ENCODE measurements around the gene INPP5J. TPM values are rescaled to one million over a fixed set of nuclear protein-coding genes. Genes with fewer than 3 reads are reported as not detected.
"Not testable (repeated sequence)": the region's sequence is repeated elsewhere in the genome, so short reads cannot be mapped to it uniquely, and the experiment has no call there.

INPP5J gene
- total and polyA plus RNA-seq, 4 donors: 1.2 to 6.5 (median 2.1) TPM

GRCh38 chr22:31095637-31096249 lies 27.0 kb upstream of the INPP5J start:
- no peaks in the 10 kb centered on the region for H3K4me1 ChIP-seq (ENCODE audit: control insufficient read depth in 5 of 5, insufficient read depth in 5 of 5, low read length in 5 of 5)
- peaks cover 6 to 82% (median 57%) of the 10 kb centered on the region in 4 donors for H3K36me3 ChIP-seq (ENCODE audit: control insufficient read depth in 4 of 4, insufficient read depth in 4 of 4, low read length in 4 of 4)
- WGBS, 2 donors: 95 to 98% methylated on average over 3 of the region's 3 CpGs
- H3K27ac ChIP-seq (ENCODE audit: low read depth in 1 of 2, low read length in 1 of 2): no peak overlapping the region
- H3K4me3 ChIP-seq: no peak overlapping the region
- no peaks in the 10 kb centered on the region for H3K9me3 ChIP-seq (ENCODE audit: control insufficient read depth in 4 of 4, insufficient read depth in 3 of 4, low read length in 3 of 4)
- DNase-seq: no peak
- ATAC-seq (ENCODE audit: insufficient read depth, low FRiP score): no peak
- H3K27me3 ChIP-seq (ENCODE audit: control insufficient read depth in 3 of 3, insufficient read depth in 3 of 3, low read length in 2 of 3): no peaks in the 10 kb centered on the region
- TF ChIP-seq, protein P1, sequence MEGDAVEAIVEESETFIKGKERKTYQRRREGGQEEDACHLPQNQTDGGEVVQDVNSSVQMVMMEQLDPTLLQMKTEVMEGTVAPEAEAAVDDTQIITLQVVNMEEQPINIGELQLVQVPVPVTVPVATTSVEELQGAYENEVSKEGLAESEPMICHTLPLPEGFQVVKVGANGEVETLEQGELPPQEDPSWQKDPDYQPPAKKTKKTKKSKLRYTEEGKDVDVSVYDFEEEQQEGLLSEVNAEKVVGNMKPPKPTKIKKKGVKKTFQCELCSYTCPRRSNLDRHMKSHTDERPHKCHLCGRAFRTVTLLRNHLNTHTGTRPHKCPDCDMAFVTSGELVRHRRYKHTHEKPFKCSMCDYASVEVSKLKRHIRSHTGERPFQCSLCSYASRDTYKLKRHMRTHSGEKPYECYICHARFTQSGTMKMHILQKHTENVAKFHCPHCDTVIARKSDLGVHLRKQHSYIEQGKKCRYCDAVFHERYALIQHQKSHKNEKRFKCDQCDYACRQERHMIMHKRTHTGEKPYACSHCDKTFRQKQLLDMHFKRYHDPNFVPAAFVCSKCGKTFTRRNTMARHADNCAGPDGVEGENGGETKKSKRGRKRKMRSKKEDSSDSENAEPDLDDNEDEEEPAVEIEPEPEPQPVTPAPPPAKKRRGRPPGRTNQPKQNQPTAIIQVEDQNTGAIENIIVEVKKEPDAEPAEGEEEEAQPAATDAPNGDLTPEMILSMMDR (IDR thresholded peaks at IDR 0.05; ENCODE audit: control extremely low read depth, extremely low read depth): no peak
- H3K9ac ChIP-seq (ENCODE audit: insufficient read depth in 1 of 2, low read length in 2 of 2): no peak overlapping the region

- Histone ChIP-seq H3K27me3 (ENCODE audit: control insufficient read depth in 3 of 3, insufficient read depth in 3 of 3, low read length in 2 of 3) (no peaks in the 10 kb centered on the region), H3K36me3 (ENCODE audit: control insufficient read depth in 4 of 4, insufficient read depth in 4 of 4, low read length in 4 of 4) (peaks cover 10 to 74% (median 56%) of the 10 kb centered on the region in 4 donors), H3K27ac (ENCODE audit: low read depth in 1 of 2, low read length in 1 of 2) (no peak overlapping the region), H3K4me1 (ENCODE audit: control insufficient read depth in 5 of 5, insufficient read depth in 5 of 5, low read length in 5 of 5) (no peaks in the 10 kb centered on the region), H3K9ac (ENCODE audit: insufficient read depth in 1 of 2, low read length in 2 of 2) (no peak overlapping the region), H3K9me3 (ENCODE audit: control insufficient read depth in 4 of 4, insufficient read depth in 3 of 4, low read length in 3 of 4) (no peaks in the 10 kb centered on the region), H3K4me3 (no peak overlapping the region)
- TF ChIP-seq, protein P1 (IDR thresholded peaks at IDR 0.05; ENCODE audit: control extremely low read depth, extremely low read depth): no peak
- DNase-seq (no peak), ATAC-seq (ENCODE audit: insufficient read depth, low FRiP score) (no peak)
- 89 to 94% methylated on average over 21 to 27 of the region's 27 CpGs for WGBS, 2 donors
Observed at GRCh38 chr22:31096657-31097279, 26.0 kb upstream of the INPP5J start.

DNA sequence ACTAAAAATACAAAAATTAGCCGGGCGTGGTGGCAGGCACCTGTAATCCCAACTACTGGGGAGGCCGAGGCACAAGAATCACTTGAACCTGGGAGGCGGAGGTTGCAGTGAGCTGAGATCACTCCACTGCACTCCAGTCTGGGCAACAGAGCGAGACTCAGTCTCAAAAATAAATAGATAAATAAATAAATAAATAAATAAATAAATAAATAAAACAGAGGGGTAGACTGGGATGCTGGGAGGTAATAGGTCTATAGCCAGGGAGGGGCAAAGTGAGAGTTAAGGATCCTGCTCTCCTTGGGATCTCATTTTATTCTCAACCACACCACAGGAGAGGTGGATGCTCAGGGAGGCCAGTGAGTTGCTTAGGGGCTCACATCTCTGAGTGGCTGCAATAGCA lies 25.2 kb upstream of the INPP5J start:
- WGBS, 2 donors: 89 to 95% methylated on average over 5 of the region's 5 CpGs
- H3K36me3 ChIP-seq (ENCODE audit: control insufficient read depth in 4 of 4, insufficient read depth in 4 of 4, low read length in 4 of 4): peaks cover 10 to 68% (median 55%) of the 10 kb centered on the region in 4 donors
- H3K4me3 ChIP-seq; ATAC-seq (ENCODE audit: insufficient read depth, low FRiP score); H3K9ac ChIP-seq (ENCODE audit: insufficient read depth in 1 of 2, low read length in 2 of 2); H3K4me1 ChIP-seq (ENCODE audit: control insufficient read depth in 5 of 5, insufficient read depth in 5 of 5, low read length in 5 of 5); H3K27me3 ChIP-seq (ENCODE audit: control insufficient read depth in 3 of 3, insufficient read depth in 3 of 3, low read length in 2 of 3); H3K9me3 ChIP-seq (ENCODE audit: control insufficient read depth in 4 of 4, insufficient read depth in 3 of 4, low read length in 3 of 4); DNase-seq: not testable (repeated sequence)
- H3K27ac ChIP-seq (ENCODE audit: low read depth in 1 of 2, low read length in 1 of 2): peak overlapping the region in 1 of 2 donors; percentile 15

DNA sequence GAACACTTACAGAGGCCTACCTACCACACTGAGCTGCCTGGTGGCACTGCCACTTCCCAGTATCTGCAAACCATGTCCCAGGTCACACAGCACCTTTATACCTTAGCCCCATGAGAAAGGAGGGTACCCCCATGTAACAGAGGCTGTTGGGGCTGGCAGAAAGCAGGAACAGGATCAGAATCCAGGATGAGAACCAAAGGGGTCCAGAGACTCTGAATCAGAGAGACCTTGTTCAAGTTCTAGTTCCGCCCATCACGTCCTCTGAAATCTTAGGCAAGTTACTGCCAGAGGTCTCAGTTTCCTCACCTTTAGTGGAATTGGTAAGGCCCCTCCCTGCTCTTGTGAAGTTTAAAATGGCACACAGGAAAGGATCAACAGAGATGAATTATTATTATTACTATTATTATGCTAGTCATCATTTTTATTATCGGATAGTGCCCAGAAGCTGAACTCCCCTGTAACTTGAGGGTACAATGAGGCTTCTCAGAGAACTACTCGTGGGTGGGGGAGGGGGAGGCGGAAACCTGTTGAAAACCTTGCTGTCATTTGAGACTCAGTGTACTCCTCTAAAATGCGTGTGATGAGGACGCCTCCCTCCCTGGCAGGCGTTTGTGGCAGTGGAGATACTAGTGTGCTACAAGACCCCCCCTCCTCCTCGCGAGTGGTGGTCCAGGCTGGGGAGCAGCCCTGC lies 24.7 kb upstream of the INPP5J start:
- H3K36me3 ChIP-seq (ENCODE audit: control insufficient read depth in 4 of 4, insufficient read depth in 4 of 4, low read length in 4 of 4): peaks cover 10 to 63% (median 51%) of the 10 kb centered on the region in 4 donors
- no peaks in the 10 kb centered on the region for H3K27me3 ChIP-seq (ENCODE audit: control insufficient read depth in 3 of 3, insufficient read depth in 3 of 3, low read length in 2 of 3)
- H3K27ac ChIP-seq (ENCODE audit: low read depth in 1 of 2, low read length in 1 of 2): peak overlapping the region in 1 of 2 donors; percentile 15
- H3K4me3 ChIP-seq: no peak overlapping the region
- ATAC-seq (ENCODE audit: insufficient read depth, low FRiP score): no peak
- 91 to 93% methylated on average over 10 of the region's 10 CpGs for WGBS, 2 donors
- no peaks in the 10 kb centered on the region for H3K4me1 ChIP-seq (ENCODE audit: control insufficient read depth in 5 of 5, insufficient read depth in 5 of 5, low read length in 5 of 5)
- DNase-seq: peak in 1 of 3 donors; percentile 13
- TF ChIP-seq, protein P1 (IDR thresholded peaks at IDR 0.05; ENCODE audit: control extremely low read depth, extremely low read depth): no peak
- no peak overlapping the region for H3K9ac ChIP-seq (ENCODE audit: insufficient read depth in 1 of 2, low read length in 2 of 2)
- H3K9me3 ChIP-seq (ENCODE audit: control insufficient read depth in 4 of 4, insufficient read depth in 3 of 4, low read length in 3 of 4): no peaks in the 10 kb centered on the region

All from lung (tissue), 12 donors.